Urothelium cell line (cell line): ENCODE results near the gene PTPRE.

Experiments used
- DNase-seq: peaks from one replicate; pipeline ENCODE4 v3.0.0; 2011; ENCODE audit warnings: low spot score, mixed read lengths
- FAIRE-seq: peaks from 2 replicates; lab custom pipeline; 2011; peaks lifted over from hg19 to GRCh38; lab: Jason Lieb, UNC

PTPRE gene

GRCh38 chr10:127881262-127881661 is 25.6 kb upstream of the PTPRE start:
- FAIRE-seq, result no peak
- DNase-seq, result no peak

DNA sequence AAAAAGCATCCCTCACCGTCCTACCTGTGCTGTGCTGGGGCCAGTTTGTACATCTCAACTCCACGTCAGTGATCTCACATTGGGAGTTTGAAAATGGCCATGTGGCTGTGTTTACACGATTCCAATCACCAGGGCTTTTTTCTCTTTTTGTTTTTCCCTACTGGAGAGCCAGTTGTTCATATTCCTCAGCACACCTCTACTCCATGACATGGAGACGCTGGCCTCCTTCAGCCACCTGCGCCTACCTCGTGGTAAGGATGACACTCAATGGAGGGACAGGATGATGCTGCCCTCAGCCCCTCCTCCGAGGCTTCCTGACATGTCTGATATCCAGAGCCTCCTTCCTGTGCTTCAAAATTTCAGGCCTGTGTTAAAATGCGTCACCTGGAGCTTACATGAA is 24.5 kb upstream of the PTPRE start:
- DNase-seq, result no peak
- FAIRE-seq, result no peak

GRCh38 chr10:127882801-127883459 is 24.0 kb upstream of the PTPRE start:
- FAIRE-seq (no peak), DNase-seq (no peak)

DNA sequence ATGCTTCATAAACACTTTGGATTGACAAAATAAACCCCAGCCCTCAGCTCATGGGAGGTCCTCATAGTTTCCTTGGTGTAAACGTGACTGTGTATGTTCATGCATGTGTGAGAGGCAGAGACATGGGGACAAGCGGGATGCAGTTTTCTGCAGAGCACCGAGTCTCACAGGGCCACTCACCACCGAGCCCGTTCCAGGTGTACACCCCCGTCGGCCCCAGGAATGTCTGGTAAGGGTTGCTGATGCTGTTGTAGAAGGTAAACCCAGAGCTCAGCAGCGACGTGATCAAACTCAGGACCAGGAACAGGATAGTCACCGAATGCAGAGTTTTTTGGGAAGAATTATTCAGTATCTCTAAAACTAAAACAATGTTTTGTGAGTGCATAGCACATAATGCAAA is 23.4 kb upstream of the PTPRE start:
- FAIRE-seq (no peak), DNase-seq (no peak)

- FAIRE-seq (no peak), DNase-seq (no peak)
Measured at GRCh38 chr10:127884501-127884900, 22.4 kb upstream of the PTPRE start.

DNA sequence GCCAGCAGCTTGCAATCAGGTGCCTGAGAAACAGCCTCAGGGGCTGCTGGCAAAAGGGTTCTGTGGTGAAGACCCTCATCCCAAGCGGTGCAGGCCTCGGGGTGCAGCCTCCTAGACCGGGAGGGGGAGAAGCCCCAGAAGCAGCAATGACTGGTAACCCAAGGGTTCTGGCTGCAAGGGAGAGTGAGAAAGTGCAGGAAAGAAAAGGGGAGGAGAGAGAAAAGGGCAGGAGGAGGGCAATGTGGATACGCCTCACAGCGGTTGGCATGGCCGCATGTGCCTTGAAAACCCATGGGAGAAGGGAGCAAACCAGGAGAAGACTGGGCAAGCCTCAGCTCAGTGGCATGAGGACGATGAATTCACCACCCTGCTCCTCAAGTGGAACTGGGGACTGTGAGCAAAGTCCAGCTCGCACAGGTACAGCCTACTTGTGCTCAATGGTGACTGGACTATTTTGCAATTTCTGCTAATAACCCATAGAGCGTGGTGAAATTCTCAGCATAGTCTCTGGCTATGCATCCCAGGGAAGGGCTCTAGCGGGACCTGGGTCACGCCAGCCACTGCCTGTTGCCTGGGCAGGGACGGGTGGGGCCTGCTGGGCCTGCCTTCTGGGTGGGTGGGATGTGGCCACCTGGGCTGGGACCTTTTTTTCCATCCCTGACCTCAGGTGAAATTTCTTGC is 20.4 kb upstream of the PTPRE start:
- DNase-seq (no peak), FAIRE-seq (no peak)

DNA sequence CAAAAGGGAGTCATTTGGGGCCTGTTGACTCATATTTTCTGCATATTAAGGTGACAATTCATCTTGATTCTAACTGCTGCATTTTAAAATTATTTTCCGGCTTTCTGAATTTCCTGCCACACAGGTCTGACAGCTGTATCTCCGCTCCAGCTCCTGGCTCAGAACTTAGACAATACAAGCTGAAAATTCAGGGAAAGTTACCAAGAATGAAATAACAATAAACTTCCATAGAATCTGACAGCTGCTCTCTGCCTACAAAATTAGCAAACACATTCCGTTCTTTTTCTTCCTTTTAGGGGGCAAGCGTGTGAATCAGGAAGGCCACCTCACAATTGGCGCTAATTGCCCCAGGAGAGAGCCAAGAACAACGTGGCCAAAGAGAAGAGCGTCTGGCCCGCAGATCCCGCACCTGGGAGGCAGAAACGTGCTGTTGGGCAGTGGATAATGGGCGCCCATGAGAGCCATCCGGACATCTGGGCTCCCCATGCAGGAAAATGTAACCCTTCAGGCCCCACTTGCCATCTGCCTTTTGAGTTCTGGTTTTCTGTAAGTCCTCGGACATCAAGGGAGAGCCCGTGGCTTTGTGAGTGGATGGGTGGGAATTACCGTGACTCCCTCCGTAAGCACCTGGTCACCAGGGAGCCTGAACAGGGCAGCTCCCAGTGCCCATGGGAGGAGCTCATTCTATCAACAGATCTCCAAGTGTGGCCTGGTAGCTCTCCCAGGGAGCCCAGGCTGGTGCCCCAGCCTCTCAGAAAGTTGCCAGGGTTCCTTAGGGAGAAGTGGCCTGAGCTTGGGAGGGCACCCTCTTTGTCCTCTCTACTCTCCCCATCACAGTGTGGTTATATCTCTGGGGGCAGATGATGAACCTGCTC is 19.1 kb upstream of the PTPRE start:
- FAIRE-seq, result no peak
- no peak for DNase-seq

DNA sequence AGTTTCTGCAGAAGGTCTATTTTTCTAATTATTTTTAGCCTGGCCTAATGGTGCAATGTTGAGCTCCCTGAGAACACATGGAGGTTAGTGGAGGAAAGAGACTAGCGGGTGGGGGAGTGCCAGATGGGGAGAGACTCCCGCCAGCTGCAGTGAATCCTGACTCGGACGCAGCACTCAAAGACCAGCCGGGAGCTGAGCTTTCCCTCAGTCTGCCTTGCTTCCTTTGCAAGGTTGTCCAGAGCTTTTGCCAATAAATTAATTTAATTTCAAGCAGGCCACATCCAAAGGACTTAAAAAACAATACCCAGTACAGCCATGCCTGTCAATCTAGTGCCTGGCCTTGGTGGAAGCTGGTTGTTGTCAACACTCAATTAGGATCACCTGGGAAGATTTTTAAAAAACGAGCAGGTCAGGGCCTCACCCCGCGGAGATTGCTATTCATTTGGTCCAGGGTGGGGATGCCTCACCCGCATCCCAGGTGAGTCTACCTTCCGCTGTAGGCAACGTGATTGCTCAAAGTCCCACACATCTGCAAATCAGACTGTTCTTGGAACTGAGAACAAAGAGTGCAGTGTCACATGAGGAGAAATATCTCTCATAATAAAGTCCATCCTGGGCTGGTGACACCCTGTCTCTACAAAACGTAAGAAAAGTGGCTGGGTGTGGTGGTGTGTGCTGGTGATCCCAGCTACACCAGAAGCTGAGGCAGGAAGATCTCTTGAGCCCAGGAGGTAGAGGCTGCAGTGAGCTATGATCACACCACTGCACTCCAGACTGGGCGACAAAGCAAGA is 18.2 kb upstream of the PTPRE start:
- DNase-seq (no peak), FAIRE-seq (no peak)

DNA sequence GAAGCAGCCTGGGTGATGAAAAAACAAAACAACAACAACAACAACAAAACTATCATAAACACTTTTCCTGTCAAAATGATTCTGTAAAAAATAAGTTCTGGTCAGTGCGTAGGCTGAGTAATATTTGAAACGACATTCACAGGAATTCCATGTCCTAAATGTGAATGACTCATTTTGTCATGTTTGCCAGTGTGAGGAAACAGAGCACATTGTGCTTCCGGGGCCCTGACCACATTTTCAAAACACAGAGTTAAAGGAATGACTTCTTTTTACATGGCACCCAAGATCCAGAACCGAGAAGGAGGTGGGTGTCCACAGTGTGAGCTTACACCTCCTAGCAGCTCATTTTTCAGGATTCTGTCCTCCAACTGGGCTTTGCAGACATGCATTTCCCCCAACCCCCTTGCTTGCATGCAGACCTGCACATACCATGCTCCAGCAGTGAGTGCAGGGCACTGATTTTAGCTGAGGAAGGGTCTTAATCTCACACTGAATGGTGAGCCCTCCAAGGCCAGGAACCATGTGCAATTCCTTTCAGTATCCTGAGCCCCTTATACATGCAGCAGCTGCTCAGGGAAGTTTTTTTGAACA is 17.2 kb upstream of the PTPRE start:
- FAIRE-seq, result no peak
- DNase-seq, result peak; percentile 53

DNA sequence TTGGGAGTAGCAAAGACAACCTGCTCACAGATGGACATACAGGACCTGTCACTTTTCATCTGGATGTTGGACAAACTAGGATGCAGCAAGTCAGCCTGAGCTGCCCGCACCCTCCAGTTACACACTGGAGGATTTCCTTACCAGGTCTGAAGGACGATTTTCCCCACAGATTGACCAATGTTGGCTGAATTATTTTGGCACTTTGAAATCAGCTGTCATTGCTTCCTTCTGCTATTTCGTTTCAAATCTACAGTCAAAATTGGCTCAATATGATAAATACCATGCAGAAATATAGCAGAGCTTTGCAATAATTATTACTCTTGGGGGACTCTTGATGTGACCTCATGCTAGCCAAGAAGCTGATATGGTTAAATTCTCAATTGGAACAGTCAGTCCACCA is 16.7 kb upstream of the PTPRE start:
- DNase-seq (no peak), FAIRE-seq (no peak)

DNA sequence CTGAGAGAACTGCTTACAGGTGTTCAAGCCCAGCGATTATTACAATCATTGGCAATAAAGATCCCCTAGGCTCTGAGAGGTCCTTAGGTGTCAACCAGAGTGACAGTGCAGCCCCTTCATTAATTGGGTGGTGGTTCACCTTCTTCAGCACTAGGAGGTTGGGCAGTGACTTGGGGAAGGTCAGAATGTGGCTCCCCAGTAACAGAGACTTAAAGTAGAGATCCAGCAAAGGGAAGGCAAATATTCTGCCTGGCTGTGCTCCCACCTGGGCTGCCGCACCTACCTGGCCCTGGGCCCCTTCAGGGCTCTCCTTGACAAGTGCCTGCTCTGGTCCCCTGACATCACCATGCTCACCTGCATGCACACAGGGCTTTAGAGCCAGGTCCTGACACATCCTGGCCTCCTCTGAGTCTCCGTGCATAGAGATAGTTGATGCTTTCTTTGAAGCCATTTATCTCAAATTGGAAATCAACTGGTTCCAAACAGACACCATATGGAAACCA is 16.0 kb upstream of the PTPRE start:
- FAIRE-seq (no peak), DNase-seq (no peak)

DNA sequence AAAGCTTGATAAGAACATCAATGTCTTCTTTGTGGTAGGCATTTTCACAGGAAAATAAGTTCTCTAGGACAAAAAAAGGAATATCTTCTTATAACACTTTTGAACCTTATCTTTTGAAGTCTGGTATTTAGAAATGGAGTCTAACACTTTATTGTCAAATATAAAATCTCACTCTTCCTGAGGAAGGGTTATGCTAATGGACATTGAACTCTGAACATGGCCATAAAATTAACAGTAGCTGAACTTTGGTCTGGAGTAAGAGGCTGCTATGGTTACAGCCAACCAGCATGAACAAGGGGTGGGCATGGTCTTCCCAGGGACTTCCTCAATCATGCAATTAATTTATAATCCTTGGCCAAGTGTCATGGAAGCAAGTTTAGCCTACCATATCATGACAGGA is 14.2 kb upstream of the PTPRE start, which contains the start of gene CLRN3:
Gene CLRN3, minus strand, starts transcription at position 199 of the 400 bp plus-strand sequence. Its CDS starts 157 bp downstream, at position 42.
- DNase-seq, result no peak
- no peak for FAIRE-seq

DNA sequence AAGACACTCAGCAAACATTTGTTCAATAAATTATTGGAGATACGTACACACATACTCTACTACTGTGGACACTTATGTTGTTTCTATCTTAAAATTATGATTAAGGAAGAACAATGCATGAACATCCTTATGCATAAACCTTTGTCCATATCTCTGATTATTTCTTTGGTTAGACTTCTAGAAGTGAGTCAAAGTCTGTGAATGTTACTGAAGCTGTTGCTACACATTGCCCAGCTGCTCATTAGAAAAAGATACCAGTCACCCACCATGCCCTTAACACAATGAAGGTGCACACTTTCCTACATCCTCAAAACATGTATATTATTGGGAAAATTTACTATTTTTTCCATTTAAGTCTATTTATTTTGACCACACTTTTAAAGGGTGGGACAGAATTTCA is 12.8 kb upstream of the PTPRE start:
- no peak for DNase-seq
- no peak for FAIRE-seq

- DNase-seq (no peak), FAIRE-seq (no peak)
Measured at GRCh38 chr10:127896590-127896989, 10.3 kb upstream of the PTPRE start.

DNA sequence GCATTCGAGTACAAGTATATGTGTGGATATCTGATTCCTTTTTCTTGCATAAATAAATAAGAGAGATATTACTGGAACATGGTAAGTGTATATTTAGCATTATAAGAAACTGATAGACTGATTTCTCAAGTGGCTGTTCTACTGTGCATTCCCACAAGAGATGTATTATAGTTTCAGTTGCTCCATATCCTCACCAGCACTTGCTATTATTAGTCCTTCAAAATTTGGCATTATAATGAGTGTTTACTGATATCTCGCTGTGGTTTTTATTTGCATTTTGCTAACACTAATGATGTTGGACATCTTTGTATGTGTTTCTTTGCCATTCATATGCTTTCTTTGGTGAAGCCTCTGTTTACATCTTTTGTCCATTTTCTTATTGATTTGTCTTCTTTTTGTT is 9.7 kb upstream of the PTPRE start:
- no peak for DNase-seq
- no peak for FAIRE-seq

DNA sequence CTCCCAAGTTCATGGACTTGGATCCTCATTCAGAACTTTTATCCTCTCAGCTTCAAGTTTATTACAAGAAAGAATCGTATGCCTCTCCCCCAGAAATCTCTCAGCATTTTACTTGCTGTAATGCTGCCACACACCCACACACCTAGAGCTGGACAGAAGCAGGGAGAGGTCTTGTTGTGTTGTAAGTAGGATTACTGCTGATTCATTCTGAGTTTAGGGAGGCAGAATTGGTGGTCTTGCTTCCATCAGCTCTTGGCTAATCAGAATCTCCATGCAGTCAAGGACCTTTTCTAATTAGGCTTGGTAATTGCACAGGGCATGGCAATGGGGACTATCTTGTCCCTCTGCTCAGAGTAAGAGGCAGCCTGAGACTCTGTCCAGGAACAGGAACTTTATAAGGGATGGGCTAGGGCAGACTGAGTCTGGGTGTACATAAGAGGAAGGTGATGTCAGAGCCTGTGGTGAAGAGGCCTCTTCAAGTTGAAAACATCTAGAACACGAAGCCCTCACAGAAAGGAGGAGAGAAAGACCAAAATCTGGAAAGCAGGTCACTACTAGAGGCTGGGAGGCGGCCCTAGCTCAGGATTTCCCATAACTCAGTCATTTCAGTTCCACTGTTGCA is 7.0 kb upstream of the PTPRE start:
- FAIRE-seq (no peak), DNase-seq (no peak)

DNA sequence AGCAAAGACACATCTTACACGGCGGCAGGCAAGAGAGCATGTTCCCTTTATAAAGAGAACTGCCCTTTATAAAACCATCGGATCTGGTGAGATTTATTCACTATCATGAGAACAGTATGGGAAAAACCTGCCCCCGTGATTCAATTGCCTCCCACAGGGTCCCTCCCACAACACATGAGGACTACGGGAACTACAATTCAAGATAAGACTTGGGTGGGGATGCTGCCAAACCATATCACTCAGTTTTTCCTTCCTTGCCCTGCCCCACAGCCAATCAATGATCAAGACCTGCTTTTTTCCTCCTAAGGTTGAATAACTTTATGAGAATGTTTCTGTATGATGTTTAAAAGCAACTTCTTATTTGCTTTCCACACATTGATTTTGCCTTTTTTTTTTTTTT is 3.1 kb upstream of the PTPRE start:
- no peak for FAIRE-seq
- no peak for DNase-seq

- FAIRE-seq (no peak), DNase-seq (no peak)
Measured at GRCh38 chr10:127904311-127905000, 2.4 kb upstream of the PTPRE start.
